Lower leg skin (tissue), 4 donors: Measurements from ENCODE around the gene SLC25A11. TPM values are rescaled to one million over a fixed set of nuclear protein-coding genes. Genes with fewer than 3 reads are reported as not detected.
A peak's percentile ranks its signal among the peaks of the same experiment; 100 is the strongest.

Experiments
- DNase-seq, 2 donors: peaks; one replicate each; pipeline ENCODE4 v3.0.0-alpha.2; 2019; ENCODE audit warnings: low spot score in 2 of 2
- H3K4me3 ChIP-seq: fragments of 200-600 bp; sonication (generic); 2 replicates; pipeline ENCODE4 v1.5.1; 2017; ENCODE audit warnings: mild to moderate bottlenecking, low read depth; ENCODE audit not compliant: poor library complexity, severe bottlenecking
- POLR2A ChIP-seq, 2 donors: fragments of 450-650 bp; IDR thresholded peaks; one replicate each; pipeline ENCODE4 v1.6.1; 2016 to 2017; ENCODE audit warnings: antibody characterized with exemption in 2 of 2, mild to moderate bottlenecking in 1 of 2, moderate library complexity in 1 of 2
- WGBS, 2 donors: methylation state at CpG; one replicate each; pipeline ENCODE4 v1.1.5; 2018; 5-methylcytosine and 5-hydroxymethylcytosine counted together
- intact Hi-C: fragments of 100-400 bp; cut with DNase I; formaldehyde crosslinking; loops from one replicate; pipeline ENCODE4 v1.15.0; 2023; ENCODE audit warnings: low total_unique reads
- total RNA-seq, 4 donors: library from RNA; depleted of rRNA; stranded (reverse); fragments of >200 nt; gene quantifications; one replicate each; pipeline ENCODE4 v1.1.0, GENCODE V29; 2016
- TF ChIP-seq, protein P1 (sequence below), 3 donors: fragments of 450-650 bp; IDR thresholded peaks; one replicate each; pipeline ENCODE4 v1.5.1; 2016; ENCODE audit warnings: antibody characterized with exemption in 3 of 3, mild to moderate bottlenecking in 3 of 3, moderate library complexity in 2 of 3

SLC25A11 gene
- total RNA-seq, 4 donors from 2014 or later, result 35.5 to 87.7 (median 59.2) TPM

DNA sequence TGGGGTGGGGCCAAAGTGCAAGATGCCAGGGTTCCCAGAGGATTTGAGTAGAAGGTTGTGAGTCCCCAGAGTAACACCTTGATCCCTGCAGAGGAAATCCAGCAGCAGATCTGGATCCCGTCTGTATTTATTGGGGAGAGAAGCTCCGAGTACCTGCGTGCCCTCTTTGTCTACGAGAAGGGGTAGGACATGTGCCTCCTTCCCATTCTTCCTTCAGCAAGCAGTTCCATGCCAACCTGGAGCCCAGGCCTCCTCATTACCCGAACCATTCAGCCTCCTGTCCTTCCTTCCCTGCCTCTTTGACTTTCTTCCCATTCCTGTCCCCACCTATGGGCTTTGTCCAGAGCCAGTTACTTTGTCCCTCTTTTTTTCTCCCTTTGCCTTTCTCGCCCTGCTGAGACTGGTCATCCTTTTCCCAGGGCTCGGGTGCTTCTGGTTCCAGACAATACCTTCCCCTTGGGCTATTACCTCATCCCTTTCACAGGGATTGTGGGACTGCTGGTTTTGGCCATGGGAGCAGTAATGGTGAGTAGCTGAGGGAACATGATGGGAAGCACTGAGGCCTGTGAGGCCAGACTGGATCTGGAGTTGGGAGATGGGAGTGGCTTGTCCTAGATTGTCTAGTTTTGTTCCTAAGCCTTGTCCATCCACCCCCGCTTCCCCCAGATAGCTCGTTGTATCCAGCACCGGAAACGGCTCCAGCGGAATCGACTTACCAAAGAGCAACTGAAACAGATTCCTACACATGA lies 3.1 kb upstream of the SLC25A11 start:
- intact Hi-C loops, result no loop called here
- TF ChIP-seq, protein P1, sequence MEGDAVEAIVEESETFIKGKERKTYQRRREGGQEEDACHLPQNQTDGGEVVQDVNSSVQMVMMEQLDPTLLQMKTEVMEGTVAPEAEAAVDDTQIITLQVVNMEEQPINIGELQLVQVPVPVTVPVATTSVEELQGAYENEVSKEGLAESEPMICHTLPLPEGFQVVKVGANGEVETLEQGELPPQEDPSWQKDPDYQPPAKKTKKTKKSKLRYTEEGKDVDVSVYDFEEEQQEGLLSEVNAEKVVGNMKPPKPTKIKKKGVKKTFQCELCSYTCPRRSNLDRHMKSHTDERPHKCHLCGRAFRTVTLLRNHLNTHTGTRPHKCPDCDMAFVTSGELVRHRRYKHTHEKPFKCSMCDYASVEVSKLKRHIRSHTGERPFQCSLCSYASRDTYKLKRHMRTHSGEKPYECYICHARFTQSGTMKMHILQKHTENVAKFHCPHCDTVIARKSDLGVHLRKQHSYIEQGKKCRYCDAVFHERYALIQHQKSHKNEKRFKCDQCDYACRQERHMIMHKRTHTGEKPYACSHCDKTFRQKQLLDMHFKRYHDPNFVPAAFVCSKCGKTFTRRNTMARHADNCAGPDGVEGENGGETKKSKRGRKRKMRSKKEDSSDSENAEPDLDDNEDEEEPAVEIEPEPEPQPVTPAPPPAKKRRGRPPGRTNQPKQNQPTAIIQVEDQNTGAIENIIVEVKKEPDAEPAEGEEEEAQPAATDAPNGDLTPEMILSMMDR (IDR thresholded peaks at IDR 0.05), result no peak
- no peak for TF ChIP-seq POLR2A (IDR thresholded peaks at IDR 0.05)
- no peak overlapping the region for H3K4me3 ChIP-seq
- DNase-seq, result no peak
- 73 to 75% methylated on average over 13 of the region's 13 CpGs for WGBS, 2 donors

DNA sequence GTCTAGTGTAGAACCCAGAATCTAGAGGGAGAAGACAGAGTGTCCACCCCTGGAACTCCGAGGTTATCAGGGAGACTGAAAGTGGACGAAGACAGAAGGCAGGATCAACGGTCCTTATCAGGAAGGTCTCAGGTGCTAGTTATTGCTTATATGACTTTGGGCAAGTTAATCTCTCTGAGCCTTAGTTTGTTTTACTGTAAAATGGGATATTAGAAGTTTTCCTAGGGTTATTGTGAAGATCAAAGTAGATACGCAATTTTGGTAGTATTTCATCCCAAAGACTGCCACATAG lies 1.4 kb upstream of the SLC25A11 start:
- 49 to 51% methylated on average over 4 of the region's 4 CpGs for WGBS, 2 donors
- DNase-seq, result no peak
- intact Hi-C loops, result no loop called here
- no peak for TF ChIP-seq POLR2A (IDR thresholded peaks at IDR 0.05)
- TF ChIP-seq, protein P1 (IDR thresholded peaks at IDR 0.05), result no peak
- no peak overlapping the region for H3K4me3 ChIP-seq

DNA sequence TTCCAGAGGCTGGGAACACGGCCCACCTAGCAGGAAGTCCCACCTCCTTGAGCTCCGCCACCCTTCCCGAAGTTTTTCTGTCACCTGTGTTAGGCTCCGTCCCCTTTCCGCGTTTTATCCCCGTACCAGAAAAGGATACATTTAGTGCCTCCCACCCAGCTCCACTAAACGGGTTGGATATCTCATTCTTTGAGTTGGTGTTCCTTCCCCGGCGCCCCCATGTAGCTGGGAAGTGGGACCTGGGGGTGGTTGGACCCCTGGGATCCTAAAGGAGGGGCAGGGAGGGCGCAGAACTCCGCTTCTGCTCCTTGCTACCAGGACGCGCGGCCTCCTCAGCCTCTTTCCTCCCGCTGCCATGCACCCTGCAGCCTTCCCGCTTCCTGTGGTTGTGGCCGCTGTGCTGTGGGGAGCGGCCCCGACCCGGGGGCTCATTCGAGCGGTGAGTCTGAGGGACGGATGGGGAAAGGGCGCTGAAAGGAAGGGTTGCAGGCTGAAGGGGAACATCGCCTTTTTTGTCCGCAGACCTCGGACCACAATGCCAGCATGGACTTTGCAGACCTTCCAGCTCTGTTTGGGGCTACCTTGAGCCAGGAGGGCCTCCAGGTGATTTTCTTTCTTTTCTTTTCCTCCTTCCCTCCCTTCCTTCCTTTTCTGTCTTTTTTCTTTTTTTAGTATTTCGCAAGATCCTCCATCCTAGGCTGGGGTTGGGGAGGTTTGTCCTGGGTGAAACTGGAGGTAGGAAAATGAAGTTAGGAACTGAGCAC lies 891 bp upstream of the SLC25A11 start:
- no peak for TF ChIP-seq POLR2A (IDR thresholded peaks at IDR 0.05)
- TF ChIP-seq, protein P1 (IDR thresholded peaks at IDR 0.05), result no peak
- DNase-seq, result peak; percentile 84 to 96
- WGBS, 2 donors, result 1% methylated on average over 27 to 29 of the region's 29 CpGs
- intact Hi-C loops, result no loop called here
- peak overlapping the region; percentile 81 for H3K4me3 ChIP-seq

DNA sequence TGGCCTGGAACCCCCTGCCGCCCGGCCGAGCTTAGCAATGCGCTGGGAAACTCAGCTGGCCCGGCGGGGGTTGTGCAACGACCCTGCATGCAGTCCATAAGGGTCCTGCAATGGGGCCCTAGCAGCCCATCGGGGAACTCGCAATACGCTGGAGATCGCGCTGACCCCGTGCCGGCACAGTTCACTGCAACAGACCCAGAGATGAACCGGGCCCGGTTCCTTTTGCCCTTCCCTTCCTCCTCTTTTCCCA lies 375 bp downstream of the SLC25A11 start:
- H3K4me3 ChIP-seq, result peak overlapping the region; percentile 81
- 0% methylated on average over 14 to 16 of the region's 16 CpGs for WGBS, 2 donors
- DNase-seq, result peak in 1 of 2 donors; percentile 91
- intact Hi-C loops, result no loop called here
- TF ChIP-seq, protein P1 (IDR thresholded peaks at IDR 0.05), result no peak
- no peak for TF ChIP-seq POLR2A (IDR thresholded peaks at IDR 0.05)

DNA sequence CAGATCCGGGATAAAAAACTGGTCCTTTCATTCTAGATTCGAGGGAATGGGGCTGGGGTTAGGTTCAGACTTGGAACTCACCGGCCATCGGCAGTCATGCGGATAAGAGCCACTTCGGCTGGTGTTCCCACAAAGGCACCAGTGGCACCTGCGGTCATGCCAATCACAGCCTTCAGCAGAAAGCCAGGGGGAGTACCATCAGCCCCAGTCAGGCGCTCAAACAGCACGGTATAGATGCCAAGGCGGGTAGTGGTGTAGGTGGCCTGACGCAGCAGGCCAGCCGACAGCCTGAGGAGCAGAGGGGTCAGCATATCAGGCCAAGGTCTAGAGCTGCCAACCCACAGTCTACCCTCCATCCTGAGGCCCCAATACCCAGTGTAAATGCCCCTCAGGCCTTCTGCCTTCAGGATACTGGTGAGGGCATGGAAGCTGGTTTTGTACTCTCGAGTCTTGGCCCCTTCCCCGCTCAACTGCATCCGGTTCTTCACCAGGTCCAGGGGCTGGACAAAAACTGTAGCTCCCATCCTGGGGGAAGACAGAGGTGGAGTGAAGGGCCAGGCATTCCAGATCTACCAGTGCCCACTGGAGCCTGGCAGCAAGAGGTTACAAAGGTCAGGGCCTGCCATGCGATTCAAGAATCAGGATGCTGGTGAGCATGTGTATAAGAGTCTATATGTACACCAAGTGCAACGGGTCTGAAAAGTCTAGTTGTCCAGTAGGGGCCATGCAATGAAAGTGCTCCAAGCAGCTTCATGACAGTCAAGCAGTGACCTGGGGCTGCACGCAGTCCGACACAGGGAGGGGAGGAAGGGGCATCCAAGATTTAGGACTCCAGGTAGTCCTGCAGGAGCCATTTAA lies 929 bp downstream of the SLC25A11 start:
- TF ChIP-seq, protein P1 (IDR thresholded peaks at IDR 0.05), result no peak
- no peak for TF ChIP-seq POLR2A (IDR thresholded peaks at IDR 0.05)
- peak overlapping the region; percentile 81 for H3K4me3 ChIP-seq
- no peak for DNase-seq
- intact Hi-C loops, result no loop called here
- WGBS, 2 donors, result 55 to 60% methylated on average over 16 to 19 of the region's 19 CpGs
